GM12872 (cell line): Measurements from ENCODE around the gene IQSEC1.

Source experiments
- TF ChIP-seq, protein P1 (sequence below): IDR thresholded peaks from 3 replicates; pipeline ENCODE4 v1.5.1; 2011; ENCODE audit warnings: low read depth, mild to moderate bottlenecking, low read length, moderate library complexity; ENCODE audit not compliant: insufficient read depth

IQSEC1 gene

DNA sequence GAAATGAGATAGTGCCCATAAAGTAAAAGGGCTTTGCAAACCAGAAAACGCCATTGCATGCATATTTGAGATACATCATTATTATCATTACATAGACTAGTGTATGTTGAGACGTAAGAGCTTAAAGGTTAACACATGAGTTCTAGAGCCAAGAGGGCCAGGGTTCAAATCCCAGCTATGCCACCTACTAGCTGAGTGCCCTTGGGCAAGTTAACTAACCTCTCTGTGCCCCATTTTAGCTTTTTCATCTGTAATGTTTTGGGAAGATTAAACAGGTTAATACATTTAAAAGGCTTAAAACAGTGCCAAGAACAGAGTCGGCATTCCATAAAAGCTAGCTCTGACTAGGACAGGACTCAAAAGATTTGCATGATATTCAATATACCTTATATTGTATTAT lies 22.8 kb downstream of the IQSEC1 start:
- TF ChIP-seq, protein P1, sequence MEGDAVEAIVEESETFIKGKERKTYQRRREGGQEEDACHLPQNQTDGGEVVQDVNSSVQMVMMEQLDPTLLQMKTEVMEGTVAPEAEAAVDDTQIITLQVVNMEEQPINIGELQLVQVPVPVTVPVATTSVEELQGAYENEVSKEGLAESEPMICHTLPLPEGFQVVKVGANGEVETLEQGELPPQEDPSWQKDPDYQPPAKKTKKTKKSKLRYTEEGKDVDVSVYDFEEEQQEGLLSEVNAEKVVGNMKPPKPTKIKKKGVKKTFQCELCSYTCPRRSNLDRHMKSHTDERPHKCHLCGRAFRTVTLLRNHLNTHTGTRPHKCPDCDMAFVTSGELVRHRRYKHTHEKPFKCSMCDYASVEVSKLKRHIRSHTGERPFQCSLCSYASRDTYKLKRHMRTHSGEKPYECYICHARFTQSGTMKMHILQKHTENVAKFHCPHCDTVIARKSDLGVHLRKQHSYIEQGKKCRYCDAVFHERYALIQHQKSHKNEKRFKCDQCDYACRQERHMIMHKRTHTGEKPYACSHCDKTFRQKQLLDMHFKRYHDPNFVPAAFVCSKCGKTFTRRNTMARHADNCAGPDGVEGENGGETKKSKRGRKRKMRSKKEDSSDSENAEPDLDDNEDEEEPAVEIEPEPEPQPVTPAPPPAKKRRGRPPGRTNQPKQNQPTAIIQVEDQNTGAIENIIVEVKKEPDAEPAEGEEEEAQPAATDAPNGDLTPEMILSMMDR, result no peak

DNA sequence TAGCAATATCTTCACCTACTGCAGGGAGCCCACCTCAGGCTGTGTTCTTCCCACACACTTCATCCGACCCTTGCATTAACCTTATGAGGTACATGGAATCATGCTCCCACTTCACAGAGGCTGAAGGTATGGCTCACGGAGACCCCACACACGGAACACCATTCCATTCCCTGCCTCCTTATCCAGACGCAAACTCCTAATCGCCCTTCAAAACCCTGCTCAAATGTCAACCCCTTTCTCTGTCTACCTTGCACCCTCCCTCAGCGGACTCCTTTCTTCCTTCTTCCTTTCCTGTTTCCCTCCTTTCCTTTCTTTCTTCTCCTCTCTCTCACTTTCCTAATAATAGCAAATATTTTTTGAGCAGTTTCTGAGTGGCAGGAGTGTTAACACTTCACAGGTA lies 23.8 kb downstream of the IQSEC1 start:
- TF ChIP-seq, protein P1, result no peak

DNA sequence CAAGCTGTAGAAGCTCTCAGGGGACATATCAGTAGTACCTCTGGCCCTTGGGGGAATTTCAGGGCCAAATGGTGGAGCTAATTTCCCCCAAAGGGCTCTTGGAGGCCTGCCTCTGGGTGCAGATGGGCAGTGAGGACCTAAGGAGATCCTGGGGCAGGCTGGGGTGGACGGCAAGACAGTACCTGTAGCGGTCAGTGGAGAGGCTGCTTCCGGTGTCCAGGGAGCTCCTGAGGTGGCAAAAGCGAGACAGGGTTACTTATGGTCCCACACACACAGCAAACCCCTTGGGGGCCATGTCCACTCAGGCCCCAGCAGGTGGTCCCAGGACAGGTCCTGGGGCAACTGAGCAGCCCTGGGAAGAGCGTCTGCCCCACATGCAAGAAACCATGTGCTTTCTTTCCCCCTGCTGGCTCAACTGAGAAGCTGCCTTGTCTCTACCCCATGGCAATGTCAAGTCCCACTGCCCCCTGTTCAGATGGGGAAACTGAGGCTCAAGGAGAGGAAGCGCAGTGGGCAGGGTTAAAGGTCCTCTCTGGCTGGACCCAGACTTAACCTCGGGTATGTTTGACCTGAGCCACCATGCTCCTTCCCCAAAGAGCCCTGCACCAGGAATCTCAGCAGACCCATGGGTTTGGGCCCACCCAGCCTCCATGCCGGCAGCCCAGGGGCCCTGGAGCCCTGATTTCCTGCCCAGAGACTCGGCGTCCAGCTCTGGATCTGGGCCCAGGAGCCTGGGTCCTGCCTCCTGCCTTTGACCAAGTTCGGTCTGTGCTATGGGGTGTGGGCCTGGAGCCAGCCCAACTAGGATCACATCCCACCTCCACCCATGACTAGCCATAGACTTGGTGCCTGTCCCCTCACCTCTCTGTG lies 25.7 kb downstream of the IQSEC1 start:
- TF ChIP-seq, protein P1, result peak; percentile 62

DNA sequence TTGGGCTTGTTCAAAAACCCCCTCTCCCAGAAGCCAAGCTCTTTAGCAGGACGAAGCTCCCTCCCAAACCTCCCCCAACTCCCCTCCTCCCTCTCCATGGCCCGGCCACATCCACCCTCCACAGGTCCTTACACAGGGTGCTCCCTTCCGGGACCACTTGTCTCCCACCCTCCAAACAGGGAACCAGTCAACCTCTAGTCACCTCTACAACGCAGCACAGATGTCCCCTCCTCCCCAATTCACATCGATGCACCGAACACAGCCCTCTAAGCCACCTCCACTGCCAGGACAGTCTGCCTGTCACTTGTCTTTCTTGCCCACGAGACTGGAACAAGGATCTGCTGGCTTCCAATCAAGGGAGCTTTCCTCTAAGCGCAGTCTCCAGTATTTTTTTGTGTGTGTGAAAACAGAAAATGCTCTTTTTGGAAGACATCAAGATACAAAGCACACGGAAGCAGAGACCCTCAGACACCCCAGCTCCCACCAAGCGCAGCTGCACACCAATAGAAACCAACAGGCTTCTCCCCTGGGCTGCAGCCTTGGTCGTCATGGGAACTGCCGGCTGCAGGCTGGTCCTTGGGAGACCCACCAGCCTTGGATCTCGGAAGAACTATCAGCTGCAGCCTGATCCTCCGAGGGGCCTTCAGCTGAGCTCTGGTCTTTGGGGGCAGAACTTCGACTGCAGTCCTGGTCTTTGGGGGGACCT lies 26.5 kb downstream of the IQSEC1 start:
- TF ChIP-seq, protein P1, result no peak

GRCh38 chr3:13045904-13046568 lies 27.2 kb downstream of the IQSEC1 start:
- TF ChIP-seq, protein P1, result no peak

GRCh38 chr3:13045241-13045903 lies 27.9 kb downstream of the IQSEC1 start:
- TF ChIP-seq, protein P1, result no peak
